Cerebellar cortex (tissue), 1 donor: Measurements from ENCODE around the gene GUSB.
A peak's percentile ranks its signal among the peaks of the same experiment; 100 is the strongest.
"Not testable (repeated sequence)": the region's sequence is repeated elsewhere in the genome, so short reads cannot be mapped to it uniquely, and the experiment has no call there.

Experiments used
- DNase-seq: peaks from one replicate; pipeline ENCODE4 v3.0.0-alpha.2; 2015; ENCODE audit warnings: low spot score

GUSB gene

GRCh38 chr7:65981965-65982792 is at the start of gene GUSB:
Gene GUSB, minus strand, starts transcription at chr7:65982213. Its CDS starts 30 bp downstream, at chr7:65982183.
- DNase-seq: peak; percentile 92

GRCh38 chr7:66028342-66028741 is 46.3 kb upstream of the GUSB start:
- DNase-seq: not testable (repeated sequence)

- DNase-seq: no peak
These were observed 34.1 kb upstream of the GUSB start for GRCh38 chr7:66016131-66016461.

- DNase-seq: no peak
These were observed 33.6 kb upstream of the GUSB start for GRCh38 chr7:66015440-66016130.

- DNase-seq: peak; percentile 53
These were observed 31.9 kb upstream of the GUSB start for GRCh38 chr7:66013938-66014337.

GRCh38 chr7:66007232-66007631 is 25.2 kb upstream of the GUSB start:
- DNase-seq: no peak

- not testable (repeated sequence) for DNase-seq
These were observed 23.2 kb upstream of the GUSB start for GRCh38 chr7:66005115-66005671.

GRCh38 chr7:66000823-66001417 is 18.9 kb upstream of the GUSB start:
- DNase-seq: not testable (repeated sequence)

GRCh38 chr7:65994984-65995383 is 13.0 kb upstream of the GUSB start:
- not testable (repeated sequence) for DNase-seq

GRCh38 chr7:65992526-65992925 is 10.5 kb upstream of the GUSB start:
- DNase-seq: no peak

- DNase-seq: not testable (repeated sequence)
These were observed 9.8 kb upstream of the GUSB start for GRCh38 chr7:65991829-65992228.

- DNase-seq: no peak
These were observed 7.7 kb upstream of the GUSB start for GRCh38 chr7:65989694-65990080.

GRCh38 chr7:65988503-65988902 is 6.5 kb upstream of the GUSB start:
- not testable (repeated sequence) for DNase-seq

GRCh38 chr7:65988084-65988483 is 6.1 kb upstream of the GUSB start:
- no peak for DNase-seq

- no peak for DNase-seq
These were observed 2.1 kb upstream of the GUSB start for GRCh38 chr7:65983965-65984658.

GRCh38 chr7:65980478-65981250 is 1.3 kb downstream of the GUSB start:
- DNase-seq: no peak

GRCh38 chr7:65979583-65980477 is 2.2 kb downstream of the GUSB start:
- DNase-seq: no peak

GRCh38 chr7:65978891-65979582 is 3.0 kb downstream of the GUSB start:
- DNase-seq: no peak

GRCh38 chr7:65976659-65977196 is 5.3 kb downstream of the GUSB start:
- no peak for DNase-seq
